Panc1 (cell line): ENCODE results near the gene SEMA3G.

Source experiments
- CTCF ChIP-seq: fragments of 450-650 bp; IDR thresholded peaks from 2 replicates; pipeline ENCODE4 v1.5.1; 2017; ENCODE audit warnings: mild to moderate bottlenecking
- POLR2AphosphoS5 ChIP-seq: IDR thresholded peaks from 2 replicates; pipeline ENCODE4 v1.6.1; 2012; ENCODE audit warnings: mild to moderate bottlenecking, low read depth, low read length, moderate library complexity
- REST ChIP-seq, 2 experiments: IDR thresholded peaks; 2 replicates each; pipeline ENCODE4 v1.6.1; 2011 to 2012; ENCODE audit warnings: low read depth in 2 of 2, control low read depth in 1 of 2, low read length in 1 of 2, mild to moderate bottlenecking in 1 of 2, moderate library complexity in 1 of 2; ENCODE audit not compliant: insufficient read depth in 1 of 2
- SIN3A ChIP-seq: IDR thresholded peaks from 2 replicates; pipeline ENCODE4 v1.6.1; 2012; ENCODE audit warnings: low read depth, mild to moderate bottlenecking, low read length, moderate library complexity, borderline replicate concordance; ENCODE audit not compliant: insufficient read depth

- TF ChIP-seq CTCF = no peak
- no peak for TF ChIP-seq POLR2AphosphoS5
- TF ChIP-seq REST (IDR thresholded peaks at IDR 0.05; ENCODE audit: insufficient read depth in 1 of 2, low read depth in 2 of 2, low read length in 1 of 2) = no peak
- TF ChIP-seq SIN3A = no peak
Observed at GRCh38 chr3:52435246-52436101, 9.4 kb downstream of the SEMA3G start.
